GM19463 (cell line): Measurements from ENCODE around the gene UNC13B.
"Not testable (repeated sequence)": the region's sequence is repeated elsewhere in the genome, so short reads cannot be mapped to it uniquely, and the experiment has no call there.

Experiments used
- ATAC-seq: cut with Tn5 transposase; IDR thresholded peaks from one replicate; pipeline ENCODE4 v1.9.1; 2021; ENCODE audit warnings: mild to moderate bottlenecking, moderate library complexity; ENCODE audit not compliant: unreplicated experiment

The UNC13B gene

GRCh38 chr9:35162605-35163315 lies 951 bp downstream of the UNC13B start:
- no peak for ATAC-seq

GRCh38 chr9:35163413-35163812 lies 1.6 kb downstream of the UNC13B start:
- no peak for ATAC-seq

GRCh38 chr9:35164711-35165110 lies 2.9 kb downstream of the UNC13B start:
- no peak for ATAC-seq

GRCh38 chr9:35167429-35167828 lies 5.6 kb downstream of the UNC13B start:
- ATAC-seq: not testable (repeated sequence)

GRCh38 chr9:35168963-35169362 lies 7.2 kb downstream of the UNC13B start:
- ATAC-seq: no peak

GRCh38 chr9:35172878-35173277 lies 11.1 kb downstream of the UNC13B start:
- ATAC-seq: no peak

- no peak for ATAC-seq
These were observed 15.7 kb downstream of the UNC13B start for GRCh38 chr9:35177520-35177919.

GRCh38 chr9:35179347-35180280 lies 17.8 kb downstream of the UNC13B start:
- no peak for ATAC-seq

- ATAC-seq: no peak
These were observed 19.0 kb downstream of the UNC13B start for GRCh38 chr9:35180801-35181200.

- ATAC-seq: not testable (repeated sequence)
These were observed 20.6 kb downstream of the UNC13B start for GRCh38 chr9:35182401-35182800.

GRCh38 chr9:35182996-35183754 lies 21.4 kb downstream of the UNC13B start:
- not testable (repeated sequence) for ATAC-seq

- ATAC-seq: not testable (repeated sequence)
These were observed 22.1 kb downstream of the UNC13B start for GRCh38 chr9:35183755-35184480.

- ATAC-seq: no peak
These were observed 24.7 kb downstream of the UNC13B start for GRCh38 chr9:35186524-35186923.

GRCh38 chr9:35190203-35190602 lies 28.4 kb downstream of the UNC13B start:
- ATAC-seq: no peak

GRCh38 chr9:35191105-35191504 lies 29.3 kb downstream of the UNC13B start:
- no peak for ATAC-seq

GRCh38 chr9:35193762-35194161 lies 32.0 kb downstream of the UNC13B start:
- ATAC-seq: no peak

- no peak for ATAC-seq
These were observed 33.9 kb downstream of the UNC13B start for GRCh38 chr9:35195683-35196082.

- no peak for ATAC-seq
These were observed 36.4 kb downstream of the UNC13B start for GRCh38 chr9:35198191-35198590.

- ATAC-seq: no peak
These were observed 41.7 kb downstream of the UNC13B start for GRCh38 chr9:35203528-35203927.

GRCh38 chr9:35205340-35205739 lies 43.5 kb downstream of the UNC13B start:
- no peak for ATAC-seq

- ATAC-seq: no peak
These were observed 50.0 kb downstream of the UNC13B start for GRCh38 chr9:35211854-35212253.
